Fibroblast of lung (primary cell): ENCODE data around the gene SPA17. TPM values are rescaled to one million over a fixed set of nuclear protein-coding genes. Genes with fewer than 3 reads are reported as not detected.

ENCODE experiments used
- DNase-seq, 2 donors: peaks; one replicate each; pipeline versions ENCODE4 v3.0.0 to v3.0.0-alpha.2; 2010; ENCODE audit warnings: low read depth in 2 of 2
- H2AFZ ChIP-seq: 2 replicates; pipeline ENCODE4 v1.5.1; 2012; ENCODE audit warnings: low read length, control low read depth, inconsistent platforms
- H3K27ac ChIP-seq: 2 replicates; pipeline ENCODE4 v1.5.1; 2011; ENCODE audit warnings: low read length, control low read depth; ENCODE audit not compliant: insufficient read depth
- H3K27me3 ChIP-seq: 2 replicates; pipeline ENCODE4 v1.5.1; 2011; ENCODE audit warnings: mild to moderate bottlenecking, low read length; ENCODE audit not compliant: control insufficient read depth, insufficient read depth
- H3K36me3 ChIP-seq: 2 replicates; pipeline ENCODE4 v1.5.1; 2011; ENCODE audit warnings: low read length; ENCODE audit not compliant: control insufficient read depth, insufficient read depth
- H3K4me1 ChIP-seq: 2 replicates; pipeline ENCODE4 v1.5.1; 2011; ENCODE audit warnings: low read length; ENCODE audit not compliant: control insufficient read depth, insufficient read depth; ENCODE audit errors: extremely low read depth
- H3K4me2 ChIP-seq: 2 replicates; pipeline ENCODE4 v1.5.1; 2011; ENCODE audit warnings: low read length, control low read depth; ENCODE audit not compliant: insufficient read depth; ENCODE audit errors: extremely low read depth
- H3K4me3 ChIP-seq, 4 experiments: fragments of 200-600 bp in 1 of 4; sonication (generic) in 1 of 4; replicated peaks in 1 of 4; 2 replicates each; pipeline ENCODE4 v1.5.1; 2011 to 2016; ENCODE audit warnings: low read length in 4 of 4, low read depth in 3 of 4, mild to moderate bottlenecking in 3 of 4, control low read depth in 2 of 4, inconsistent platforms in 1 of 4, mixed read lengths in 1 of 4; ENCODE audit not compliant: insufficient read depth in 1 of 4; ENCODE audit errors: control extremely low read depth in 1 of 4
- H3K79me2 ChIP-seq: 2 replicates; pipeline ENCODE4 v1.5.1; 2012; ENCODE audit warnings: mild to moderate bottlenecking, low read length, inconsistent platforms; ENCODE audit not compliant: control insufficient read depth, insufficient read depth
- H3K9ac ChIP-seq: 2 replicates; pipeline ENCODE4 v1.5.1; 2011; ENCODE audit warnings: mild to moderate bottlenecking, low read length, control low read depth; ENCODE audit not compliant: insufficient read depth
- H3K9me3 ChIP-seq: 2 replicates; pipeline ENCODE4 v1.5.1; 2012; ENCODE audit warnings: low read depth, low read length; ENCODE audit not compliant: control insufficient read depth, insufficient read depth
- H4K20me1 ChIP-seq: 2 replicates; pipeline ENCODE4 v1.5.1; 2011; ENCODE audit warnings: low read length; ENCODE audit not compliant: control insufficient read depth, insufficient read depth; ENCODE audit errors: extremely low read depth
- CTCF ChIP-seq, 2 donors: IDR thresholded peaks in 1 of 2; conservative IDR thresholded peaks in 1 of 2; 1 replicate in 1 of 2; 2 replicates in 1 of 2; pipeline ENCODE4 v1.5.1; 2011 to 2012; ENCODE audit warnings: low read length in 2 of 2, control low read depth in 1 of 2, inconsistent platforms in 1 of 2, low read depth in 1 of 2, mild to moderate bottlenecking in 1 of 2
- EZH2 ChIP-seq: IDR thresholded peaks from 2 replicates; pipeline ENCODE4 v1.5.1; 2012; ENCODE audit warnings: low read length, control low read depth, mild to moderate bottlenecking; ENCODE audit errors: missing control alignments
- polyA plus RNA-seq, 2 donors: library from polyadenylated mRNA; depleted of rRNA in 1 of 2; stranded (reverse) in 1 of 2; unstranded in 1 of 2; fragments of >200 nt; gene quantifications; 2 replicates each; pipeline ENCODE4 v1.2.1, GENCODE V29; 2011 to 2012; ENCODE audit warnings: missing spikeins in 1 of 2
- total RNA-seq: library from RNA; depleted of rRNA; stranded (reverse); fragments of >200 nt; gene quantifications from 2 replicates; pipeline ENCODE4 v1.2.1, GENCODE V29; 2014

SPA17 gene
- total and polyA plus RNA-seq, 2 donors (not counting 1 experiment from before 2014, with no cell fraction given), result 18.0 to 19.1 TPM

- Histone ChIP-seq H3K27ac (no peak overlapping the region), H3K4me2 (no peak overlapping the region), H3K79me2 (no peaks in the 10 kb centered on the region), H3K9ac (no peak overlapping the region), H2AFZ (no peak overlapping the region), H3K9me3 (no peaks in the 10 kb centered on the region), H4K20me1 (no peaks in the 10 kb centered on the region), H3K27me3 (no peaks in the 10 kb centered on the region), H3K4me1 (peaks cover 5% of the 10 kb centered on the region), H3K36me3 (peaks cover 3% of the 10 kb centered on the region), H3K4me3 (no peak overlapping the region)
- TF ChIP-seq EZH2, result no peak
- no peak for TF ChIP-seq CTCF (conservative IDR thresholded peaks at IDR 0.05 in 1 of 2, IDR thresholded peaks at IDR 0.05 in 1 of 2; ENCODE audit: low read depth in 1 of 2, low read length in 2 of 2)
- no peak for DNase-seq
Measured at GRCh38 chr11:124638500-124638899, 35.2 kb upstream of the SPA17 start.

GRCh38 chr11:124639186-124639585, 34.5 kb upstream of the SPA17 start:
- Histone ChIP-seq H2AFZ (no peak overlapping the region), H3K9me3 (no peaks in the 10 kb centered on the region), H4K20me1 (no peaks in the 10 kb centered on the region), H3K9ac (no peak overlapping the region), H3K4me3 (no peak overlapping the region), H3K27ac (no peak overlapping the region), H3K27me3 (no peaks in the 10 kb centered on the region), H3K4me1 (peaks cover 10% of the 10 kb centered on the region), H3K79me2 (no peaks in the 10 kb centered on the region), H3K4me2 (no peak overlapping the region), H3K36me3 (peaks cover 3% of the 10 kb centered on the region)
- TF ChIP-seq CTCF (conservative IDR thresholded peaks at IDR 0.05 in 1 of 2, IDR thresholded peaks at IDR 0.05 in 1 of 2; ENCODE audit: low read depth in 1 of 2, low read length in 2 of 2) (no peak), EZH2 (no peak)
- DNase-seq, result no peak

- H3K4me2 ChIP-seq, result no peak overlapping the region
- H2AFZ ChIP-seq, result no peak overlapping the region
- no peak for TF ChIP-seq EZH2
- TF ChIP-seq CTCF (conservative IDR thresholded peaks at IDR 0.05 in 1 of 2, IDR thresholded peaks at IDR 0.05 in 1 of 2; ENCODE audit: low read depth in 1 of 2, low read length in 2 of 2), result no peak
- H3K27me3 ChIP-seq, result no peaks in the 10 kb centered on the region
- H3K9me3 ChIP-seq, result no peaks in the 10 kb centered on the region
- peaks cover 16% of the 10 kb centered on the region for H3K4me1 ChIP-seq
- no peak overlapping the region for H3K4me3 ChIP-seq
- no peaks in the 10 kb centered on the region for H3K79me2 ChIP-seq
- no peaks in the 10 kb centered on the region for H3K36me3 ChIP-seq
- no peak overlapping the region for H3K27ac ChIP-seq
- no peak overlapping the region for H3K9ac ChIP-seq
- no peak for DNase-seq
- H4K20me1 ChIP-seq, result no peaks in the 10 kb centered on the region
Measured at GRCh38 chr11:124640666-124641065, 33.0 kb upstream of the SPA17 start.
